Thyroid gland (tissue), 4 donors: ENCODE measurements around the gene HASPIN. TPM values are rescaled to one million over a fixed set of nuclear protein-coding genes. Genes with fewer than 3 reads are reported as not detected.

Source experiments
- DNase-seq, 2 donors: peaks; one replicate each; pipeline ENCODE4 v3.0.0-alpha.2; 2019
- H3K27ac ChIP-seq, 3 donors: fragments of 200-600 bp; sonication (generic); 1 replicate in 2 of 3; 2 replicates in 1 of 3; pipeline ENCODE4 v1.5.1; 2016 to 2019; ENCODE audit warnings: mild to moderate bottlenecking in 1 of 3, moderate library complexity in 1 of 3
- H3K27me3 ChIP-seq: fragments of 200-600 bp; sonication (generic); one replicate; pipeline ENCODE4 v1.5.1; 2019
- H3K36me3 ChIP-seq, 2 donors: fragments of 200-600 bp; sonication (generic); one replicate each; pipeline ENCODE4 v1.5.1; 2016 to 2019
- H3K4me1 ChIP-seq, 2 donors: fragments of 200-600 bp; sonication (generic); one replicate each; pipeline ENCODE4 v1.5.1; 2017 to 2019
- H3K4me3 ChIP-seq, 3 donors: fragments of 200-600 bp; sonication (generic); replicated peaks in 1 of 3; 1 replicate in 2 of 3; 2 replicates in 1 of 3; pipeline ENCODE4 v1.5.1; 2016; ENCODE audit warnings: mild to moderate bottlenecking in 1 of 3
- H3K9me3 ChIP-seq: fragments of 200-600 bp; sonication (generic); one replicate; pipeline ENCODE4 v1.5.1; 2017
- CTCF ChIP-seq, 6 experiments: fragments of 200-600 bp in 3 of 6; fragments of 450-650 bp in 3 of 6; sonication (generic) in 3 of 6; IDR thresholded peaks; one replicate each; pipeline ENCODE4 v1.5.1; 2016 to 2019; ENCODE audit warnings: antibody characterized with exemption in 6 of 6, mild to moderate bottlenecking in 2 of 6, inconsistent platforms in 1 of 6, moderate library complexity in 1 of 6
- POLR2A ChIP-seq, 2 donors: fragments of 450-650 bp; IDR thresholded peaks; one replicate each; pipeline ENCODE4 v1.6.1; 2017; ENCODE audit warnings: antibody characterized with exemption in 2 of 2, mild to moderate bottlenecking in 2 of 2, moderate library complexity in 1 of 2
- WGBS, 2 donors: methylation state at CpG; one replicate each; pipeline ENCODE4 v1.1.5; 2017; 5-methylcytosine and 5-hydroxymethylcytosine counted together
- intact Hi-C: fragments of 100-400 bp; cut with DNase I; formaldehyde crosslinking; loops from one replicate; pipeline ENCODE4 v1.15.1; 2023
- total RNA-seq, 4 donors: library from RNA; depleted of rRNA; stranded (reverse); fragments of >200 nt; gene quantifications; one replicate each; pipeline ENCODE4 v1.2.3, GENCODE V29; 2016

Gene HASPIN
- total RNA-seq, 4 donors from 2014 or later = 0.13 to 0.21 TPM; not detected in 2

- Histone ChIP-seq H3K27me3 (no peaks in the 10 kb centered on the region), H3K4me3 (no peak overlapping the region), H3K27ac (no peak overlapping the region), H3K36me3 (no peaks in the 10 kb centered on the region), H3K9me3 (no peaks in the 10 kb centered on the region), H3K4me1 (no peaks in the 10 kb centered on the region)
- TF ChIP-seq POLR2A (IDR thresholded peaks at IDR 0.05) (no peak), CTCF (IDR thresholded peaks at IDR 0.05) (no peak)
- DNase-seq = no peak
- intact Hi-C loops = no loop called here
- 83 to 84% methylated on average over 8 to 13 of the region's 16 CpGs for WGBS, 2 donors
Measured at GRCh38 chr17:3761918-3762380, 38.2 kb downstream of the HASPIN start.

DNA sequence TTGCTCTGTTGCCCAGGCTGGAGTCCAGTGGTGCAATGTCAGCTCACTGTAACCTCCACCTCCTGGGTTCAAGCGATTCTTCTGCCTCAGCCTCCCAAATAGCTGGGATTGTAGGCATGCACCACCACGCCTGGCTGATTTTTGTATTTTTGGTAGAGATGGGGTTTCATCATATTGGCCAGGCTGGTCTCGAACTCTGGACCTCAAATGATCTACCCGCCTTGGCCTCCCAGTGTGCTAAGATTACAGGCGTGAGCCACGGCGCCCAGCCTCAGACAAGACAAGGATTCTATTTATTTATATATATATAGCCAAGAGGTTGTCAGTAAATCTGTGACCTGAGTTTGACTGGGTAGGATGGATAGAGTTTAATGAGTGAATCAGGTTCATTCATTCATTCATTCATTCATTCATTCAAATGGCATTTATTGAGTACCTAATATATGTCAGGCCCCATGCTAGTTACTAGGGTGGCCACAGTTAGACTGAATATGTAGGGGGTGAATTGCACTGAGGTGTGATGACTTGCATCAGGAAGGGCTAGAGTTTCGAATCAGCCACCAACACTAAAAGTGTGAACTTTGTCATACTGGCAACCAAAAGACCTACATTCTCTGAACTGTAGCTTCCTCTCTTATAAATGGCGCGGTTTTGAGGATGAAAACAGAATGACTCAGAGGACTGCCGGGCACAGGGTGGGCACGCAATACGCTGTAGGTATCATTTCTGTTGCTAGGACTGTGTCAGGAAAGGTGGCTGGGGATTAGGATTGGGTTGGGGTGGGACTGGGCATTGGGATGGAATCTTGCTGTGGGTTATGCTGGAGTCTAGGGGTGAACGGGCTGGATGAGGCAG, 39.4 kb downstream of the HASPIN start:
- 87 to 94% methylated on average over 14 of the region's 14 CpGs for WGBS, 2 donors
- no peaks in the 10 kb centered on the region for H3K9me3 ChIP-seq
- no peak overlapping the region for H3K4me3 ChIP-seq
- TF ChIP-seq POLR2A (IDR thresholded peaks at IDR 0.05) (no peak), CTCF (IDR thresholded peaks at IDR 0.05) (no peak)
- DNase-seq = no peak
- H3K27me3 ChIP-seq = no peaks in the 10 kb centered on the region
- no peaks in the 10 kb centered on the region for H3K36me3 ChIP-seq
- no peak overlapping the region for H3K27ac ChIP-seq
- H3K4me1 ChIP-seq = no peaks in the 10 kb centered on the region
- intact Hi-C loops = no loop called here

- Histone ChIP-seq H3K36me3 (no peaks in the 10 kb centered on the region), H3K27me3 (no peaks in the 10 kb centered on the region), H3K9me3 (no peaks in the 10 kb centered on the region), H3K27ac (no peak overlapping the region), H3K4me1 (no peaks in the 10 kb centered on the region), H3K4me3 (no peak overlapping the region)
- no peak for DNase-seq
- 67 to 79% methylated on average over 3 of the region's 3 CpGs for WGBS, 2 donors
- intact Hi-C loops = no loop called here
- TF ChIP-seq POLR2A (IDR thresholded peaks at IDR 0.05) = no peak
- TF ChIP-seq CTCF (IDR thresholded peaks at IDR 0.05) = no peak
Measured at GRCh38 chr17:3763777-3764170, 40.1 kb downstream of the HASPIN start.

GRCh38 chr17:3765981-3766380, 42.3 kb downstream of the HASPIN start:
- Histone ChIP-seq H3K27me3 (no peaks in the 10 kb centered on the region), H3K27ac (no peak overlapping the region), H3K9me3 (no peaks in the 10 kb centered on the region), H3K4me3 (no peak overlapping the region), H3K4me1 (no peaks in the 10 kb centered on the region), H3K36me3 (no peaks in the 10 kb centered on the region)
- DNase-seq = no peak
- intact Hi-C loops = no loop called here
- TF ChIP-seq POLR2A (IDR thresholded peaks at IDR 0.05) (no peak), CTCF (IDR thresholded peaks at IDR 0.05) (no peak)
- WGBS, 2 donors = 91% methylated on average over 9 of the region's 9 CpGs

DNA sequence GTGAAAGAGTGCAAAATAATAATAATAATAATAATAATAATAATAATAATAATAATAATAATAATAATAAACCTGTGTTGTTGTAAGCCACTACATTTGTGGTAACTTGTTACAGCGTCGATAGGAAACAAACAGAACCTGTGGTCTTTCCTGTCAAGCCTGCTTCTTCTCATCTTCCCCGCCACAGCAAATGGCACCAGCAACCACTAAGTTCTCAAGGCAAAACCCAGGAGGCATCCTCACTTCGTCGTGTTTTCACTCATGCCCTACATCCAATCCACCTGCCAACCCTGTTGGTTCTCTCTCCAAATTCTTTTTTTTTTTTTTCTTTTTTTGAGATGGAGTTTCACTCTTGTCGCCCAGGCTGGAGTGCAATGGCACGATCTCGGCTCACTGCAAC, 43.1 kb downstream of the HASPIN start:
- TF ChIP-seq CTCF (IDR thresholded peaks at IDR 0.05) = no peak
- no peak for TF ChIP-seq POLR2A (IDR thresholded peaks at IDR 0.05)
- DNase-seq = no peak
- no peaks in the 10 kb centered on the region for H3K4me1 ChIP-seq
- H3K27me3 ChIP-seq = no peaks in the 10 kb centered on the region
- WGBS, 2 donors = 90 to 93% methylated on average over 8 of the region's 8 CpGs
- no peak overlapping the region for H3K27ac ChIP-seq
- no peak overlapping the region for H3K4me3 ChIP-seq
- intact Hi-C loops = no loop called here
- no peaks in the 10 kb centered on the region for H3K36me3 ChIP-seq
- H3K9me3 ChIP-seq = no peaks in the 10 kb centered on the region
